Dendritic cell treated with granulocyte-macrophage colony-stimulating factor and Interleukin-4, amounts not matched to agents 40 ng/mL and 50 ng/mL, for 4 days (primary cell): ENCODE results near the gene LRRC34.

Source experiments
- H3K27ac Mint-ChIP-seq: one replicate; pipeline ENCODE4 v1.8.0; 2022; ENCODE audit warnings: mild to moderate bottlenecking, mixed read lengths
- H3K27me3 Mint-ChIP-seq: one replicate; pipeline ENCODE4 v1.8.0; 2022; ENCODE audit warnings: mild to moderate bottlenecking, mixed read lengths
- H3K36me3 Mint-ChIP-seq: one replicate; pipeline ENCODE4 v1.8.0; 2022; ENCODE audit warnings: low read depth, mixed read lengths
- H3K4me1 Mint-ChIP-seq: one replicate; pipeline ENCODE4 v1.8.0; 2022; ENCODE audit warnings: low read depth, mixed read lengths
- H3K4me3 Mint-ChIP-seq: one replicate; pipeline ENCODE4 v1.8.0; 2022; ENCODE audit warnings: mild to moderate bottlenecking, moderate library complexity, mixed read lengths
- H3K9me3 Mint-ChIP-seq: one replicate; pipeline ENCODE4 v1.8.0; 2022; ENCODE audit warnings: mixed read lengths
- intact Hi-C: fragments of 100-400 bp; cut with micrococcal nuclease; formaldehyde crosslinking; loops from one replicate; pipeline ENCODE4 v1.15.0; 2022

The LRRC34 gene

DNA sequence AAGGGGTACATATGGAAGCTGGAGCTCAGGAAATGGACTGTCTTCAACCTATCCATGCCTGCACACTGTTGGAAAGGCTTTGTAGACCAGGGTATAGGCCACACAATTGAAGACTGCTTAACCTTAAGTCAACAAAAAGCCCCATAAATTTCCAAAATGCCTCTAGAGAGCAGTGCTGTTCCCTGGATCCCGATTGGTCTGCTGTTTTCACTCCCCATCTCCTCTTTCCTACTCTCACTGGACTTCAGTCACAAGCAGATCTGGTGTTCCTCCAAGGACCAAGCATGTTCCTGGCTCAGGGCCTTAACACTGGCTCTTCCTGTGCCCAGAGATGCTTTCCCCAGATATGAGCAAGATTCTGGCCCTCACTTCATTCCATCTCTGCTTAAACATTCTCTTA lies 22.8 kb upstream of the LRRC34 start:
- Mint-ChIP-seq H3K4me3 (no peak overlapping the region), H3K9me3 (no peaks in the 10 kb centered on the region), H3K27ac (peak overlapping the region; percentile 72), H3K36me3 (no peaks in the 10 kb centered on the region), H3K27me3 (no peaks in the 10 kb centered on the region), H3K4me1 (peaks cover 17% of the 10 kb centered on the region)
- intact Hi-C loops, result no loop called here

DNA sequence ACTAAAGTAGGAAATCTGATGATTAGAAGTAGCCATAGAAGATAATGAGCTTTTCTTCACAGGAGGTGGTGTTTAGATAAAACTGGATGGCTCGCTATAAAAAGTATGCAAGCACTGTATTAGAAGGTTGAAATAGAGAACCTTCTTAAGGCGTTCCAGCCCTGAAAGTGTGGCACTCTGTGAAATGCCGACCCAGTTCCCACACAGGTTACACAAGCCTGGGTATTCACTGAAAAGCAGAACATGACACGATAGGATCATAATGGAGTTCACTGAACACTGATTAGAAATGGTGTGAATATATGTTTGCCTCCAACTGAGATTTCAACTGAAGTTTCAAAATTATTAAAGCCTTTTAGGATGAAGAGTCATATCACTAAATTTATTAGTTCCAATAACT lies 15.0 kb upstream of the LRRC34 start:
- intact Hi-C loops, result no loop called here
- Mint-ChIP-seq H3K36me3 (no peaks in the 10 kb centered on the region), H3K27ac (no peak overlapping the region), H3K4me1 (no peaks in the 10 kb centered on the region), H3K27me3 (no peaks in the 10 kb centered on the region), H3K4me3 (no peak overlapping the region), H3K9me3 (no peaks in the 10 kb centered on the region)

DNA sequence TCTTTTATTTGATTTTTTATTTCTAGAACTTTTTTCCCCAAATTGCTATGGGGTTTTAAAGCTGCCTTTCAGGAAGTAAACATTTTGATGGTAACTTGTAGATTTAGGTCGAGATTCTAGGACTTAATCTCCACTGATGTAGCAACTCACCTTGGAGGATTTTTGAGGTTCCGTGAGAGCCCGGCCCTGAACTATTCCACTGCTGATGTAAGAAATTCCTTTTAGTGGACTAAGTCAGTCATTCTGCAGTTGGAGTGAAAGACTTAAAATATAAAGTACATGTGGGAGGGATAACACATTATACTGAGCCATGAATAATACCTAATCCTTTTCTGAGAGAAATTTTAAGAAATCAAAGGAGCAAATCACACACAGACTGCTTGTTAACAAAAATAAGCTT lies 12.6 kb upstream of the LRRC34 start:
- H3K4me3 Mint-ChIP-seq, result no peak overlapping the region
- intact Hi-C loops, result no loop called here

DNA sequence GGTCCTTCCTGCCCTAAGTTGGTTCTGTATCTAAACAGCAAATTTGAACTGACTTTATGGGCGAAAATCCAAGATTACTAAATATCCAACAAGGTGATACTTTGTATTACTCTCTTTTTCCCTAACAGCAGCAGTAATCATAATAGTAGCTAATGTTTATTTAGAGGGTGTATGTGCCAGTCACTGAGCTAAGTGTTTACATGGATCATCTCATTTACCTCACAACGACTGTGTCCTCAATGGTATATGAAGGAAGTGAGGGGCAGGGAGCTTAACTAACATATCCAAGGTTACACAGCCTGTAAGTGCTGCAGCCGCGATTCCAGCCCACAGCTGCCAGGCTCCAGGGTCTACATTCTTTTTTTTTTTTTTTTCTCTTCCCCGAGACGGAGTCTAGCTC lies 10.3 kb upstream of the LRRC34 start:
- intact Hi-C loops, result no loop called here
- no peak overlapping the region for H3K27ac Mint-ChIP-seq
- no peaks in the 10 kb centered on the region for H3K9me3 Mint-ChIP-seq
- H3K4me3 Mint-ChIP-seq, result no peak overlapping the region
- no peaks in the 10 kb centered on the region for H3K36me3 Mint-ChIP-seq
- H3K4me1 Mint-ChIP-seq, result peaks cover 6% of the 10 kb centered on the region
- peaks cover 3% of the 10 kb centered on the region for H3K27me3 Mint-ChIP-seq

More for the DNA sequence above, 12.6 kb upstream of the LRRC34 start:
- H3K36me3 Mint-ChIP-seq, result no peaks in the 10 kb centered on the region
- H3K27ac Mint-ChIP-seq, result no peak overlapping the region
- H3K4me1 Mint-ChIP-seq, result no peaks in the 10 kb centered on the region
- no peaks in the 10 kb centered on the region for H3K9me3 Mint-ChIP-seq
- peaks cover 3% of the 10 kb centered on the region for H3K27me3 Mint-ChIP-seq

DNA sequence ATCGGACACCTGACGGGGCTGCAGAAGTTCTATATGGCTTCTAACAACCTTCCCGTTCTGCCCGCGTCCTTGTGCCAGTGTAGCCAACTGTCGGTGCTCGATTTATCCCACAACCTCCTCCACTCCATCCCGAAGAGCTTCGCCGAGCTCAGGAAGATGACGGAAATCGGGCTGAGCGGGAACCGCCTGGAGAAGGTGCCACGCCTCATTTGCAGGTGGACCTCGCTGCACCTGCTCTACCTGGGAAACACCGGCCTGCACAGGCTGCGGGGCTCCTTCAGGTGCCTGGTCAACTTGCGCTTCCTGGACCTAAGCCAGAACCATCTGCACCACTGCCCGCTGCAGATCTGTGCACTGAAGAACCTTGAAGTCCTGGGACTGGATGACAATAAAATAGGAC lies 9.8 kb upstream of the LRRC34 start:
- Mint-ChIP-seq H3K36me3 (no peaks in the 10 kb centered on the region), H3K4me3 (no peak overlapping the region), H3K4me1 (peaks cover 8% of the 10 kb centered on the region), H3K27ac (no peak overlapping the region), H3K27me3 (peaks cover 3% of the 10 kb centered on the region), H3K9me3 (no peaks in the 10 kb centered on the region)
- intact Hi-C loops, result no loop called here

DNA sequence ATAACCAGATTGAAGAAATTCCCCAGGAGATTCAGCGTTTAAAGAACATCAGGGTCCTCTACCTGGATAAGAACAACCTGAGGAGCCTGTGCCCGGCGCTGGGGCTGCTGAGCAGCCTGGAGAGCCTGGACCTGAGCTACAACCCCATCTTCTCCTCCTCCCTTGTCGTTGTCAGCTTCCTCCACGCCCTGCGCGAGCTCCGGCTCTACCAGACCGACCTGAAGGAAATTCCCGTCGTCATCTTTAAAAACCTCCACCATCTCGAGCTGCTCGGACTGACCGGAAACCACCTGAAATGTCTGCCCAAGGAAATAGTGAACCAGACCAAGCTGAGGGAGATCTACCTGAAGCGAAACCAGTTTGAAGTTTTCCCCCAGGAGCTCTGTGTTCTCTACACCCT lies 9.4 kb upstream of the LRRC34 start:
- Mint-ChIP-seq H3K9me3 (no peaks in the 10 kb centered on the region), H3K27ac (no peak overlapping the region), H3K36me3 (no peaks in the 10 kb centered on the region), H3K27me3 (peaks cover 3% of the 10 kb centered on the region), H3K4me1 (peaks cover 8% of the 10 kb centered on the region), H3K4me3 (no peak overlapping the region)
- intact Hi-C loops, result no loop called here

DNA sequence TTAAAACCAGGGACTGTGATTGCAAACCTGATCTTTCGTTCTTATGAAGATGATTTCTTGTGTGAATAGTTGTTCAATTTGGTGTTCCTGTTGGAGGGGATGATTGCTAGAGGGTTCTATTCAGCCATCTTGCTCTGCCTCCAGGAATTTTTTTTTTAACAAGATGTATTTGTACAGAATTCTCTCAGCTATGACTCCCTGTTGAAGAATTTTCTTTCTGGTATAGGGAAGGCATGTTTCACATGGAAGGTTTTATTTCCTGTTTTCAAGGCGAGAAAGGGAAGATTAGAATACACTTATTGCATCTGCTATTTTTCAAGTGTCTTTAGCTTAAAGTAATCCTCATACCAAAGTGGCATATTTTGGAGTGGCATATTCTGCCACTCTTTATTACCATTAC lies 5.6 kb upstream of the LRRC34 start:
- Mint-ChIP-seq H3K4me3 (no peak overlapping the region), H3K27me3 (peaks cover 10% of the 10 kb centered on the region), H3K27ac (no peak overlapping the region), H3K36me3 (peaks cover 5% of the 10 kb centered on the region), H3K4me1 (peaks cover 20% of the 10 kb centered on the region), H3K9me3 (peaks cover 12% of the 10 kb centered on the region)
- intact Hi-C loops, result no loop called here

DNA sequence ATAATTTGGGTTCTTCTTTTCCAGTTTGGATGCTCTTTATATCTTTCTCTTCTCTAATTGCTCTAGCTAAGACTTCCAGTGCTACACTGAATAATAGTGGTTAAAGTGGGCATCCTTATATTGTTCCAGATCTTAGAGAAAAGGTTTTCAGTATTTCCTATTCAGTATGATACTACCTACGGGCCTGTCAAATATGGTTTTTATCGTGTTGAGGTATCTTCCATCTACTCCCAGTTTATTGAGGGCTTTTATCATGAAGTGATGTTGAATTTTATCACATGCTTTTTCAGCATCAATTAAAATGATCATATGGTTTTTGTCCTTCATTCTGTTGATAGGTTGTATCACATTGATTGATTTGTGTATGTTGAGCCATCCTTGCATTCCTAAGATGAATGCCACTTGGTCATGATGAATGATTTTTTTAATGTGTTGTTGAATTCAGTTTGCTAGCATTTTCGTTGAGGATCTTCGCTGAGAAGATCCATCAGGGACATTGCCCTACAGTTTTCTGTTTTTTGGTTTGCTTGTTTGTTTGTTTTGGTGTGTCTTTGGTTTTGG lies 3.0 kb upstream of the LRRC34 start:
- Mint-ChIP-seq H3K27me3 (peaks cover 22% of the 10 kb centered on the region), H3K27ac (no peak overlapping the region), H3K4me3 (no peak overlapping the region), H3K36me3 (peaks cover 5% of the 10 kb centered on the region), H3K4me1 (peaks cover 39% of the 10 kb centered on the region), H3K9me3 (peaks cover 12% of the 10 kb centered on the region)
- intact Hi-C loops, result no loop called here

DNA sequence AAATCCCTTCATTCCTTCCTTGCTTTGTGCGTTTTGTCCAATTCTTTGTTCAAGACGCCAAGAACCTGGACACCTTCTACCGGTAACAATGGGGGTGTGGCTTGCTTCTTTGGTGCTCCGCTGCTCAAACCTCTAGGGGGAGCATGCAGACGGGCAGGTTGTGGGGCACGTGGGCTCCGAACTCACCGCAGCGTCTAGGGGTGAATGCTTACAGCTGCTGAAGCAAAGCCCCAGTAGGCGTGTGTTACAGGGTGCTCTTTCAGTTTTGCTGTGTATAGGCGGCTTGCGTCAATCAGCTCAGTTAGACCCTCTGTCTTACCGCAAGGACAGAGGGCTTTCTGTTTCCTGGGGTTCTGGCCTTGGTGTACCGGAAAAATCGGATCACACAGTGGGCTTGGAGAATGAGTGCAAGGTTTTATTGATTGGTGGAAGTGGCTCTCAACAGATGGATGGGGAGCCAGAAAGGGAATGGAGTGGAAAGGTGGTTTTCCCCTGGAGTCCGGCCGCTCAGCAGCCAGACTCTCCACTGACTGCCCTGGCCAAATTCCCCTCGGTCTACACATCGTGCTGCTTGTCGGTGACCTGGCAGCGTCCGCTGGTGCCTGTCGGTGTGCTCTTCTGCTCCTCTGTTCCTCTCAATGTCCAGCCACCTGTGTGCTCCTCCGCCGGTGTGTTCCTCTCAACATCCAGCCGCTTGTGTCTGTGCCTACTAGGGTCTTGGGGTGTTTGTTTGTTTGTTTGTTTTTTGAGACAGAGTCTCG lies 1.2 kb upstream of the LRRC34 start:
- peaks cover 22% of the 10 kb centered on the region for H3K27me3 Mint-ChIP-seq
- intact Hi-C loops, result loop anchor here (1.0 to 5.0 kb wide), 2 partner anchors 37 to 51 kb away; no protein-coding TSS in a partner anchor
- peaks cover 44% of the 10 kb centered on the region for H3K4me1 Mint-ChIP-seq
- peak overlapping the region; percentile 75 for H3K27ac Mint-ChIP-seq
- H3K4me3 Mint-ChIP-seq, result peak overlapping the region; percentile 80
- peaks cover 5% of the 10 kb centered on the region for H3K36me3 Mint-ChIP-seq
- peaks cover 12% of the 10 kb centered on the region for H3K9me3 Mint-ChIP-seq

DNA sequence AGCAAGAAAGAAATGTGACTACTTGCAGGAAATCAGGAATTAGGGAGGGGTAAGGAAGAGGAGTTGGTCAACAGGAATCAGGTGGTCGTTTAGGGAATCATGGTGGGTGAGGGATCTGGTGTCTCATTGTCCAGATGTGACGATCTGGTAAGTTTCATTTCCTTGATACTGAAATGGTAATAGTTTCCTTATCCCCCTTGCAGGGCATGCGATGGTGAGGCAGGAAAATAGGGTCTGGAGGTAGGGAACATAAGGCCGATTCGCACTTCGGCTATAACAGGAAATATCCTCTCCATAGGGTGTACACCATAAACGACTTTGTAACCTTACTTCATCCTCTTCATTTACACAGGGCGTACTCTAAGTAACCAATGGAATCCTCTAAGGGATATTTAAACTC lies 574 bp upstream of the LRRC34 start:
- H3K36me3 Mint-ChIP-seq, result peaks cover 5% of the 10 kb centered on the region
- peak overlapping the region; percentile 75 for H3K27ac Mint-ChIP-seq
- peaks cover 42% of the 10 kb centered on the region for H3K4me1 Mint-ChIP-seq
- H3K4me3 Mint-ChIP-seq, result peak overlapping the region; percentile 80
- peaks cover 12% of the 10 kb centered on the region for H3K9me3 Mint-ChIP-seq
- H3K27me3 Mint-ChIP-seq, result peaks cover 22% of the 10 kb centered on the region
- intact Hi-C loops, result loop anchor here (1.0 to 5.0 kb wide), 2 partner anchors 36 to 50 kb away; no protein-coding TSS in a partner anchor

DNA sequence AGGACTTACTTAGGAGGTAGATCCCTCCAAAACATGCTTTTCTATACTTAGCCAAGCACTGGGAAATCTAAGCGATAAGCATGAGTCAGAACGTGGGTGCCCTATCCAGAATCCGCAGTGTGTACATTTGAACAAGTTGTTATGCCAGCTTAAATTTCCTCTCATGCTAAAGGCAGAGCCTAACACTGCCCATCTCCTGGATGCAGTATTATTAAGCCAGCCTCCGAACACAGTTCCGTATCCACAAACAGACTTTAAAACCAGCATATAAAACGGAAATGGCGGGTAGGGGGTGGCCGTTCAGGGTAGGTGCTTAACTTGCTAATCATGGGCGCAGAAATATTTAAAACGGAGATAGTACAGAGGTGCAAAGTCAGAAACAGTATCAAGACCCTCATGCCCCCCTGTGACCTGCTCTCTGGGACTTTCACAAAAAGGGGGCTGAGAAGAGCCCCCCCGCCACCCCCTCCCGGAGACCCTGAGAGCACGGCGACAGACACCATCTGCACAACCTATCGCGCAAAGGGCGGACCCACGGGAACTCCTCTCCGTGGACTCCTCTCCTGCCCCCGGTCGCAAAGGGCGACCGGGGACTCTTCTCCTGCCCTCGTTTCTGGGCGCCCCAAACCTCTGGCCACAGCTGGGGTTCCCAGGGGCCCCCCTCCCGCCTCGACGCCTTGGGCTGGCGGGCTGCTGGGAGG lies 923 bp downstream of the LRRC34 start:
- peaks cover 12% of the 10 kb centered on the region for H3K9me3 Mint-ChIP-seq
- peaks cover 5% of the 10 kb centered on the region for H3K36me3 Mint-ChIP-seq
- H3K27me3 Mint-ChIP-seq, result peaks cover 22% of the 10 kb centered on the region
- H3K4me1 Mint-ChIP-seq, result peaks cover 37% of the 10 kb centered on the region
- intact Hi-C loops, result loop anchor here (5.0 kb wide), 1 partner anchor 34 kb away; no protein-coding TSS in a partner anchor
- H3K27ac Mint-ChIP-seq, result peak overlapping the region; percentile 75
- peak overlapping the region; percentile 80 for H3K4me3 Mint-ChIP-seq

DNA sequence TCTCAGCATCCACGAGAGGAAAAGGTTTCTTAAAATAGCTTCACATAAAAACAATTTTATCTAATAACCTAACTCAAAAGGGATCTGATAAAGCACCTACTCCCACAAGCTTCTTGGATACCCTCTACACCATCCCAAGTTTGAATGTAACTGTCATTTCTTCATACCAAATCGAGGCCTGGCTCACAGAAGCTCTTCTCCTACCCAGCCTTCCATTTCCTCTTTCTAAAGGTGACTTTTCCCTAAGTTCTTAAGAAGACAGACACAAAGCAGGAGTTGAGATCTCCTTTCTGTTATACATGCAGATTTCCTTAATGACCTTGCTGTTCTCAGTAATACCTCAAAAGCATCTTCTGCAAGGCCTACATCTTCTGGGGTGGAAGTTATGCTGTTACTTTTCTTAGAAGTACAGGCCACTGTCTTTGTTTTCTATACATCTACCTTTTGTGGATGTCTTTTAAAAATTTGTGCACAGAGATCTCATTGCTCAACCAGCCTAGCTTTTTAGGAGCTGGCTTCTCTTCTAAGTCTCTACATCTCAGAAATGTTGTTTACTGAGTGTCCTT lies 3.4 kb downstream of the LRRC34 start:
- H3K27me3 Mint-ChIP-seq, result peaks cover 20% of the 10 kb centered on the region
- no peak overlapping the region for H3K27ac Mint-ChIP-seq
- intact Hi-C loops, result no loop called here
- H3K4me3 Mint-ChIP-seq, result no peak overlapping the region
- H3K9me3 Mint-ChIP-seq, result no peaks in the 10 kb centered on the region
- H3K4me1 Mint-ChIP-seq, result peaks cover 35% of the 10 kb centered on the region
- H3K36me3 Mint-ChIP-seq, result no peaks in the 10 kb centered on the region

DNA sequence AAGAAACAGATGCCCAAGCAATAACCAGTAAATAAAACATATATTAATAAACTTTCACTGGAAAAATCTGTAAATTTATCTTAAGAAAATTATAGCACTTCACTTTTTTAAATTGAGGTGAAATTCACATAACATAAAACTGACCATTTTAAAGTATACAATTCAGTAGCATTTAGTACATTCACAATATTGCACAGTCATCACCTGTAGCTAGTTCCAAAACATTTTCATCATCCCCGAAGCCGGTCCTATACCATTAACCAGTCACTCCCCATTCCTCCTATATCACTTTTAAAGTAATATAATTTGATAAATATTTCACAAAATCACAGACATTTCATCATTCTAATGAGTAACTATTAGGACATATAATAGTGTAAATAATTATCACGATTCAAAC lies 8.0 kb downstream of the LRRC34 start:
- Mint-ChIP-seq H3K27ac (no peak overlapping the region), H3K36me3 (no peaks in the 10 kb centered on the region), H3K4me1 (peaks cover 6% of the 10 kb centered on the region), H3K4me3 (no peak overlapping the region), H3K27me3 (no peaks in the 10 kb centered on the region), H3K9me3 (no peaks in the 10 kb centered on the region)
- intact Hi-C loops, result no loop called here

DNA sequence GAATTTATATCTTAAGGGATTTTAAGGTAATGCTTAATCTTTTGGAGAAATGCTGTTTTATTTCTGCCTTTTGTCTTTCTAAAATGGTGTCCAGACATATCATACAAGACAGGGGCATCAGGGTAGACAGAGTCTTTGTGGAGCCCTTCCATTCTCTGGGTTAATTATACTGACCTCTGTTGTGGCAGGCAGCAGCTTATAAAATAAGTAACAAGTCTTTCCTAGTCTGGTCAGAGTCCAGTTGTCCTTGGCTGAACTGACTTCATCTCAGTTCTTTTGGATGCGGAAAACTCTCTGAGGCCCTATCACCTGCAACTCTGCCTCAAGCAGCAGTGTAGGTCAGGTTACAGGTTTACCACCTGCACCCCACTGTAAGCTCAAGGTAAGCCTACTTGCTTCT lies 20.3 kb downstream of the LRRC34 start:
- no peaks in the 10 kb centered on the region for H3K4me1 Mint-ChIP-seq
- peaks cover 34% of the 10 kb centered on the region for H3K36me3 Mint-ChIP-seq
- no peak overlapping the region for H3K27ac Mint-ChIP-seq
- H3K4me3 Mint-ChIP-seq, result no peak overlapping the region
- intact Hi-C loops, result no loop called here
- no peaks in the 10 kb centered on the region for H3K9me3 Mint-ChIP-seq
- no peaks in the 10 kb centered on the region for H3K27me3 Mint-ChIP-seq
